ENCODE measurements around the gene METTL15. TPM values are rescaled to one million over a fixed set of nuclear protein-coding genes. Genes with fewer than 3 reads are reported as not detected.

Gene METTL15
- total and polyA plus RNA-seq, 2 experiments from 2014 or later, result 9.0 to 19.8 TPM

- no peak for TF ChIP-seq ZNF462 (CRISPR knock-in tag; IDR thresholded peaks at IDR 0.05)
- no peak for TF ChIP-seq POLR2AphosphoS5 (IDR thresholded peaks at IDR 0.05; ENCODE audit: low read depth)
- no peak for TF ChIP-seq ETS1 (IDR thresholded peaks at IDR 0.05)
- no peak for TF ChIP-seq STAT1 (IDR thresholded peaks at IDR 0.05; ENCODE audit: unreplicated experiment)
- TF ChIP-seq EZH2phosphoT487 (IDR thresholded peaks at IDR 0.05; ENCODE audit: unreplicated experiment), result no peak
- no peak for TF ChIP-seq JUNB (IDR thresholded peaks at IDR 0.05; ENCODE audit: unreplicated experiment)
- TF ChIP-seq ZNF331 (CRISPR knock-in tag; IDR thresholded peaks at IDR 0.05; ENCODE audit: low read depth), result no peak
- TF ChIP-seq CREB1 (CRISPR knock-in tag; IDR thresholded peaks at IDR 0.05; ENCODE audit: low read depth), result no peak
- TF ChIP-seq EZH2 (IDR thresholded peaks at IDR 0.05; ENCODE audit: low read depth, unreplicated experiment), result no peak
These were observed 135.4 kb downstream of the METTL15 start (continued) for GRCh38 chr11:28243581-28243980.

GRCh38 chr11:28245131-28245530, 136.9 kb downstream of the METTL15 start:
- no peak for ATAC-seq
- Histone ChIP-seq H3K79me2 (replicated peaks; ENCODE audit: insufficient read depth) (no peaks in the 10 kb centered on the region), H3F3A (replicated peaks; ENCODE audit: low read depth) (no peaks in the 10 kb centered on the region), H3K36me3 (ENCODE audit: insufficient read depth) (no peaks in the 10 kb centered on the region), H3K4me1 (ENCODE audit: insufficient read depth) (no peaks in the 10 kb centered on the region), H3K27me3 (ENCODE audit: insufficient read depth) (no peaks in the 10 kb centered on the region), H4K20me1 (replicated peaks; ENCODE audit: insufficient read depth) (no peaks in the 10 kb centered on the region), H3K27ac (ENCODE audit: low read depth) (no peak overlapping the region), H3K4me2 (no peak overlapping the region), H2AFZ (no peak overlapping the region), H3K4me3 (no peak overlapping the region), H3K9me2 (ENCODE audit: insufficient read depth) (no peaks in the 10 kb centered on the region)
- Mint-ChIP-seq H3K4me1 (no peaks in the 10 kb centered on the region), H3K27me3 (ENCODE audit: insufficient read depth, low read depth, poor library complexity) (peaks cover 2% of the 10 kb centered on the region), H3K9me3 (no peaks in the 10 kb centered on the region), H3K36me3 (ENCODE audit: low read depth) (no peaks in the 10 kb centered on the region), H3K27ac (no peak overlapping the region), H3K4me3 (no peak overlapping the region)
- no peak for DNase-seq (ENCODE audit: low spot score)
- no peak for TF ChIP-seq REST (IDR thresholded peaks at IDR 0.05; ENCODE audit: unreplicated experiment)
- no peak for TF ChIP-seq CREB1 (CRISPR knock-in tag; IDR thresholded peaks at IDR 0.05; ENCODE audit: low read depth)
- TF ChIP-seq ZNF331 (CRISPR knock-in tag; IDR thresholded peaks at IDR 0.05; ENCODE audit: low read depth), result no peak

All from GM23338 (cell line).